ENCODE data around the gene ERCC2.

DNA sequence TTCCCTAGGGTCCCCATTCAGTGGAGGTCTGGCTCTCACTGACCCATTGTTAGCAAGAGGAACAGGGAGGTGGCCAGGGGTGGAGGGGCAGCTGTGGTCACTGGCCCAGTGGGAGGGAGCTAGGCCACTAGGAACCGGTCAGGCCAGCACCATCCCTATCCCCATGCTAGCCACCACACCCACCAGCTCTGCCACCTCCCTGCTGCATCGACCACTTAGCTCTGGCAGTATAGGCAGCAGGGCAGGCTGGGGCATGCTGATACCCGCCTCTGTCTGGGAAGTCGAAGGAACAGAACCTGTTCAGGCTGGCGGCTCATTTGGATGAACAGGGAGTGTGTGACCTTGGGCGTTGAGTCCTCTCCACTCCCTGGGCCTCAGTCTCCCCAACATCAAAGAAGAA lies 29.8 kb upstream of the ERCC2 start:
- TF ChIP-seq, protein P1, sequence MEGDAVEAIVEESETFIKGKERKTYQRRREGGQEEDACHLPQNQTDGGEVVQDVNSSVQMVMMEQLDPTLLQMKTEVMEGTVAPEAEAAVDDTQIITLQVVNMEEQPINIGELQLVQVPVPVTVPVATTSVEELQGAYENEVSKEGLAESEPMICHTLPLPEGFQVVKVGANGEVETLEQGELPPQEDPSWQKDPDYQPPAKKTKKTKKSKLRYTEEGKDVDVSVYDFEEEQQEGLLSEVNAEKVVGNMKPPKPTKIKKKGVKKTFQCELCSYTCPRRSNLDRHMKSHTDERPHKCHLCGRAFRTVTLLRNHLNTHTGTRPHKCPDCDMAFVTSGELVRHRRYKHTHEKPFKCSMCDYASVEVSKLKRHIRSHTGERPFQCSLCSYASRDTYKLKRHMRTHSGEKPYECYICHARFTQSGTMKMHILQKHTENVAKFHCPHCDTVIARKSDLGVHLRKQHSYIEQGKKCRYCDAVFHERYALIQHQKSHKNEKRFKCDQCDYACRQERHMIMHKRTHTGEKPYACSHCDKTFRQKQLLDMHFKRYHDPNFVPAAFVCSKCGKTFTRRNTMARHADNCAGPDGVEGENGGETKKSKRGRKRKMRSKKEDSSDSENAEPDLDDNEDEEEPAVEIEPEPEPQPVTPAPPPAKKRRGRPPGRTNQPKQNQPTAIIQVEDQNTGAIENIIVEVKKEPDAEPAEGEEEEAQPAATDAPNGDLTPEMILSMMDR (IDR thresholded peaks at IDR 0.05): no peak
- no peak for TF ChIP-seq POLR2A (IDR thresholded peaks at IDR 0.05)

Measured in thyroid gland (tissue), 4 donors.